Bronchus fibroblast of lung (primary cell): Measurements from ENCODE around the gene ROPN1B. TPM values are rescaled to one million over a fixed set of nuclear protein-coding genes. Genes with fewer than 3 reads are reported as not detected.

Experiments
- total RNA-seq: library from RNA; depleted of rRNA; stranded (reverse); fragments of >200 nt; gene quantifications from 2 replicates; pipeline ENCODE4 v1.2.3, GENCODE V29; 2015

Gene ROPN1B
- not detected in 2 replicates for total RNA-seq

GRCh38 chr3:125968701-125969592 is at the start of gene ROPN1B:
TSS of gene ROPN1B (plus strand) at chr3:125969178. CDS start at chr3:125972055, 2,877 bp downstream.

Other genes with a start within 250 kb of the ROPN1B start
- gene SLC41A3, start 114.9 kb downstream of the ROPN1B start, total RNA-seq: 33.9 and 34.1 TPM in 2 replicates
- gene ALDH1L1, start 211.4 kb downstream of the ROPN1B start, total RNA-seq: 0.15 and 0.50 TPM in 2 replicates